Germinal center (tissue), 1 donor: ENCODE results near the gene CATSPER3.
A peak's percentile ranks its signal among the peaks of the same experiment; 100 is the strongest.

Experiments used
- DNase-seq: peaks from one replicate; pipeline ENCODE4 v3.0.0; 2012; ENCODE audit warnings: mixed read lengths, low spot score

Gene CATSPER3

DNA sequence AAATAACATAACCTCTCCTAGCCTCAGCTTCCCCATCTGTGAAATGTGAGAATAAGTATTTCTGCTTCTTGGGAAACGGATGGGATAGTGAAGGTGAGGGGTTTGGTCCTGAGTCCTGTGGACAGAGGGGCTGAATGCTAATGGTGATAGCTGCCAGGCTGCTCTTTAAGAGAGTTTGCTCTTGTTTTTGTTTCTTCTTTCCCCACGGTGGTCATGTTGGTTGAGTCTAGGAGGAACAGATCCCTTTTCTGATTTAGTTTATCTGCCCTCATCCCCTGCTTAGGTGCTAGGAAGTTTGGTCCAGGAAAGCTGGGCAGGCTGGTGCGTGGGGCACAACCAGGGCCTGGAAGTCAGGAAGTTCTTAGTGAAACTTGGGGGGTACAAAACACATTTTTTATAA, 74.0 kb downstream of the CATSPER3 start:
- DNase-seq, result no peak

DNA sequence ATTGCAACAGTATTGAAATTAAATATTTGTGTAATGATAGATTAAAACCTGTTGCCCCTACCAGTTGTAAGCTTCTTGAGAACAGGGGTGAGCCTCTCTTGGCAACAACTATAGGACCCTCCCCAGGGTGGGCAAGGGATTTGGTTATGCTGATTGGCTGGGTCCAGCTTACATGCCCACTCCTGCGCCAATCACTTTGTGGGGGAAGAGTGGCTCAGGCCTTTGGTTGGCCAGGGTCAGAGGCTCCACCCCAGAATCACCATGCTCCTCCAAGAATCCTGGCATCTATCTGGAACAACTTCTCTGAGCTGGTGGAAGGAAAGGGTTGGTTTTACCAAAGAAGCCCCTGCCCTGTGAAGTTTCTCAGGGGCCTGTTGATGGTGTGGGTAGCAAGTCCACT, 74.9 kb downstream of the CATSPER3 start:
- no peak for DNase-seq

DNA sequence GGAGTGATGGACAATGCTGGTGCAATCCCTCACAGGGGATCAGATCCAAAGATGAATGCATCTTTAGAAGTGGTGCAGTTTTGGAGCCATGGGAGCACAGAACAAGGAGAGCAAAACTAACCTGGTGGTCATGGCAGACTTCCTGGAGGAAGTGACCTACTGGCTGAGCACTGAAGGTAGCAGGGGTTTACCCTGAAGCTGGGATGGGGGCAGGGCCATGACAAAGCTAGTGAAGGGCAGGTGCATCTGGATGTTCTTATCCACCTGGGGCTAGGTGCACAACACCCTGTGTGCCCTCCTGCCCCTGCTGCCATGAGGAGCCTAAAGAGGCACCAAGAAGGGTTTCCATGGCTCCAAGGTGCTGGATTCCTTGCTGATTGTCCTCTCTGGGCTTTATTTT, 77.8 kb downstream of the CATSPER3 start:
- DNase-seq, result no peak

DNA sequence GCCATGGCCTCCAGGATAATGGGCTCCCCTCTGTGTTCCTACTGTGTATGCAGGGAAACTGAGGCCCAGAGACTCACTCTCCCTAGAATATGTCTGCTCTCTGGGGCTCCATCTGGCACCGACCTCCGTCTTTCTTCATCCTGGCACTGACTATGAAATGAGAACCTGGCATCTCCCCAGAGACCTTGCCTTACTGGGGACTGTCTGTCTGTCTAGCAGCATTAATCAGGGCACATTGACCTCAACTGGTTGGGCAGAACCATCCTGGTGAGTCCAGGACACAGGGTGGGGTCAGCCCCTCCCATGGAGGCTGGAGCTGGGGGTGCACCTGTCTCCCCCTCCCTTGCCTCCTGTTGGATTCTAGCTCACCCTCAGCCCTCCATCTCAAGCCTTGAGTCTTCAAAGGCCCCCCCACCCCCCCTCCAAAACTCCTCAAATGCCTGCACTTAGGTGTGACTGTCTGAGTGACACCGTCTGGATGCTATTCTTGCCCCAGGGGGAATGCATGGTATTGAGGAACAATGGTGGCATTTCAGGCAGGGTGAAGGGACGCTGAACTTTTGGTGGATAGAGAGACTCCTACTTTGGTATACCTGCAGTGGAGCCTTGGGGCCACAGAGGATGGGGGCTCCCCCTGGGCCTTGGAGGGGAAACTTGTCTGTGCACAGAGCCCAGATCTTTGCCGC, 79.1 kb downstream of the CATSPER3 start:
- DNase-seq, result no peak

DNA sequence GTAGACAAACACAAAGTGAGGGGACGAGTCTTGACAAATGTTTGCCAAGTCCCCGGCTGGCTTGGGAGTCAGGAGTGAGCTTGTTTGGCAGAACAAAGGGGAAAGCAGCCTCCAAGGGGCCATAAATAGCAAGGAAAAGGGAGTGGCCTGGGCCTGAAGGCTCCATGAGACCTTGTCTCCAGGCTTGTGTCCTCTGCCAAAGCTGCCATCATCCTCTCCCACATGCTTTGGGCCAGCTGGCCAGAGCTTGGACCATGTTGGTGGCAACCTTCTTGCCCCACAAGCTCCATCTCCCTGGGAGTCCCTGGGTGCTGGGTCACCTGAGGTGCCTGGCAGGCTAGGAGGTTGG, 79.6 kb downstream of the CATSPER3 start:
- DNase-seq, result no peak

DNA sequence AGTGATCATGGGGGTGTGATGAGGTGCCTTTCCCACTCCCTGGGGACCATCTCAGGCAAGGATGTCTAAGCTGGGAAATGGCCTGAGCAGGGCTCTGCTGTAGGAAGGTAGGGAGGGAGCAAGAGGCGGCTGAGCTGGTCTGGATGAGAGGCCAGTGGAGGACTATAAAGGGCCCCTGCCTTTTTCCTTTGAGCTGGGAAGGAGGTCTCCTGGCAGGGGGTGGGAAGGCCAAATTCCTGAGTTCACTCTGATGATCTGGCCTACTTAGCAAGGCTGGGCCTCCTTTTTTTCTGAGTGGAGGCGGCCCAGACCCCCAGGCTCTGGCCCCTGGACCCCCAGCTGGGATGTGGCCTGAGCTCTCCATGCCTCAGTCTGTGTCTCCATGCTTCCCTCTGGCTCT, 80.6 kb downstream of the CATSPER3 start:
- DNase-seq, result no peak

DNA sequence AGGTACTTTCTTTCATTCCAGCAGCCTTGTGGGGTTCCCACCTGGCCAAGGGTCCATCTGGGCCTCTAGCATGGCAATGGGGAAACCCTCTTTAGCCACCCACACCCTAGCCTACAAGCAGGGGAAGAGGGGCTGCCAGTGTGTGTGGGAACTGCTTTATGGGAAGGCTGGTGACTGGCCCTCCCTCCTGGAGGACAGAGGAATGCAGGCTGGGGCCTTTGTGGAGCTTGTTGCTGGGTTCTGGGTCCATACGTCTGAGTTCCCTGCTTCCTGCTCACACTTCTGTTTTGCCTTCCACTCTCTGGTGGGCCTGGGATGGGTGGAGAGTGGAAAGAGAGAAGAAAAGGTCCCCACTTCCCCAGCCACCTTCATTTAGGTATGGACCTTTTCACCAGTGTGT, 81.2 kb downstream of the CATSPER3 start:
- no peak for DNase-seq

DNA sequence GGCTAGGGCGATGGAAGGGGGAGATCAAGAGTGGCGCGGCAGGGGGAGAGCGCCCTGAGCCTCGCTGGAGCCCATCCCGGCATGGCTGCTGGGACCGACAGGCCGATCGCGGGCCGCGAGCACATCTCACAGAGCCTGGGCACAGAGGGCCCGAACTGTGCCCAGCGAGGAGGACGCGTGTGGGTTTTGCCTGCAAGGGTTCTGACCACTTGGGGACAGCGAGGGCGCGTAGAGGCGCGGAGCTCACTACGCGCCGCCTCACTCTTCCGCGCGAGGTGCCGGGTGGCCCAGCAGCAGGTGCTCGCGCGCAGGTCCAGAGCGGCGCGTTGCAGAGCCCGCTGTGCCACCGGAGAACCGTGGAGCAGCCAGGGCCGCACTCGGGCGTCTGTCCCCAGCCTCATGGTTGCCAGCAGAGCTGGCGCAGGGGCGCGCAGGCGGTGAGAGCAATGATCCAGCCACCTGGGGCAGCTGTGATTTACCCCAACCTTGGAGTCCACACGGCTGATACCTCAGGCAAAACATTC, 82.6 kb downstream of the CATSPER3 start:
- DNase-seq, result peak; percentile 60

DNA sequence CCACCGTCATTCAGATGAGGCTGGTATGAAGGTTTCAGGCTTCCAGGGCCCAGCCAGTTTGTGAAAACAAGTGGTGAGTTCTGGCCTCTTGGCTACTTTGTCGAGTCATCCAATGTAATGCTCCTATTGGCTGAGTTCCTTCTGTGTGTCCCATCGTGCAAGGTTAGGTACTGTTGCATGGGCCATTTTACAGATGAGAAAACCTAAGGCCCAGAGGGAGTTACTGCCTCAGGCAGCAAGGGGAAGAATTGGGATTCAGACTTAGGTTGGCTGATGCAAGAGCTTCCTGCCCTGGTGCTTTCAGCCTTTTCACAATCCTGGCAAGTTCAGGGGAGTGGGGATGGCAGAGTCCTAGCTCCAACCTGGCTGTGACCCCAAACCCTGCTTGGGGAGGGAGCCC, 83.7 kb downstream of the CATSPER3 start:
- no peak for DNase-seq

DNA sequence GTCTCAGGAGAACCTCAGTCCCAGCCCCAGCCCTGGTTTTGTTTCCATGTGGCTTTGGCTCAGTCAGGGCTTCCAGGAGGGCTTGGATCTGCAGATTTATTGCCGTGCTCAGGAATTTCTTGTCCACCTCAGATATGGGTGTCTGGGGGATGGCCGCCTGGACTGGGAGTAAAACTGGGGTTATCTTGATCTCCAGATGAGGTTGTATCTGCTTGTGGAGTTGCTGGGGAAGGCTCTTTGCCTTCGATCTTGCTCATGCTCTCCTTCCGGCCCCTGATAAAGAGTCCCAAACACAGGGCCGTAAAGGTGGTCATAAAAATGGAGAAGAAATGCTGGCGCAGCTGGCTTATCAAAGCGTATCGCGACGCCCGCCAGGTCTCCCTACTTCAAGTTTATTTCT, 84.2 kb downstream of the CATSPER3 start:
- no peak for DNase-seq

DNA sequence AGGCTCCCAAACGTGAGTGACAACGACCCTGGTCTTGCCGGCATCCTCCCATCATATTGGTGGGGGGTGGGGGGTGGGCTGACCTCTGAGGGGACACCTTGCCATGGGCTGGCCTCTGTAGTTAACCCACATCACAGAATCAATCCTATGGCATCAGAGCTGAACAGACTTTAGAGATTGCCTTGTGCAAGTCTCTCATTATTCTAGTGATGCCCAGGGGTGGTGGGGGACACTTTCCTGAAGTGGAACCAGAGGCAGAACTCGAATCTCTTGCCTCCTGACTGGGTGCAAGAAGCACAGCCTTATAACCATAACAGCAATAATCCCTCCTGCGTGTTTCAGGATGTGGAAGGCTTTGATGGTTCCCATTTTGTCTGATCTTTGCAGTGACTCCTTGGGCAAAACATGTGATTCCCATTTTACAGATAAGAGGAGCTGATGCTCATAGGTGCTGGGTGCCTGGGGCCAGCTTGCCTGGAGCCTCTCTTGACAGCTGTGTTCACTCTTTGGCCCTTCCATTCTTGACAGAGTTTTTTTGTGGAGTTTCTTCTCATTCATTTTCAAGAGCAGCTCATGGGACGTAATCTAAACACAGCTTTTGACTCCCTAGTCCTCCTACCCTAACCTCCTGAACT, 84.9 kb downstream of the CATSPER3 start:
- no peak for DNase-seq

DNA sequence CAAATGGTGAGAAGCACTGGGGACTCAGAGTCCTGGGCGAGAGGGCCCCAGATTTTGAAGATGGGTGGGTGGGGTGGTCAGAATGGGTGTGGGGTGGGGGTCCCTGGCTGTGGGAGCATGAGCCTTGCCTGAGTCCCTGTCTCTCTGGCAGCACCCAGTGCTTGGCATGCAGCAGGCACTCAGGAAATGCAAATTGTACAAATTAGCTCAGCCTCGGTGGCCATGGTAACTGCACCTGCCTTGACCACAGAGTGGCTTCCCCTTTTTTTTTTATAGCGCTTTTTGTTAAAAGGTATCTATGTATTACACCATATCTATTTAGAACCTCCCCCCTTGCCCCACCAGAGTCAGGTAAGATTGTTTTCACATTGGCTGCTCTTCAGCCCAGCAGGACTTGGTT, 85.6 kb downstream of the CATSPER3 start:
- DNase-seq, result peak; percentile 89

DNA sequence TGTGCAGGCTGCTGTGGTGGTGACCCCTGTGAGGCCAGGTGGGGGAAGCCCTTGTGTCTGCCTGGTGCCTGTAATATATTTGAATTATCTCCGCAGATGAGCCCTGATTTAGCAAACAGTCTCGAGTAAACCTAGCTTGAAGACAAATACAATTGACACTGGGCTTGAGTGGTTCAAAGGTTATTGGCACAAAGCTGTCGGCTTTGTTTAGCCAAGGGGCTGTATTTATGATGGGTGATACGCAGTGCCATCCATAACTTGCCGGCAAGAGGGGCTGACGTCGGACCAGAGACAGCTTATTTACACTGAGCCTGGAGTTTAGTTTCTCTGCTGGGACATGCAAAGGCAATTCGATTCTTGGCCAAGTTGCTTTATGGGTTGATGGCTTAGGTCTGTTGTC, 86.3 kb downstream of the CATSPER3 start:
- no peak for DNase-seq

DNA sequence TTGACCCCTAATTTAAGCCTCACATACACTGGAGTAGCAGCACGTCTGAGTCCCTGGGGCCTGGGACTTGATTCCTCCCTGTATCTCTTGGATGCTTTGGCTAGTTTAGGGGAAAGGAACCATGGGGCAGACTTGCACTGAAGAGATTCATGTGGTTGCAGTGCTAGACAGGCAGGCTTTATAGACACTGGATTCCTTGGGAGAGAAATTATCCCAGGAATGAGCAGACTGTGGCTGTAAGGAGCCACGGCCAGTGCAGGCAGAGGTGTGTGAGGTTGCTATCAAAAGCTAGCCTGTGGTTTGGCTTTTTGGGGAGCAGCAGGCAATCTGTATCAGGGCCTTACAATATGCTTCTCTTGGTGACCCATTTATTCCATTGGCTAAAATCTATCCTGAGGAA, 86.8 kb downstream of the CATSPER3 start:
- no peak for DNase-seq

DNA sequence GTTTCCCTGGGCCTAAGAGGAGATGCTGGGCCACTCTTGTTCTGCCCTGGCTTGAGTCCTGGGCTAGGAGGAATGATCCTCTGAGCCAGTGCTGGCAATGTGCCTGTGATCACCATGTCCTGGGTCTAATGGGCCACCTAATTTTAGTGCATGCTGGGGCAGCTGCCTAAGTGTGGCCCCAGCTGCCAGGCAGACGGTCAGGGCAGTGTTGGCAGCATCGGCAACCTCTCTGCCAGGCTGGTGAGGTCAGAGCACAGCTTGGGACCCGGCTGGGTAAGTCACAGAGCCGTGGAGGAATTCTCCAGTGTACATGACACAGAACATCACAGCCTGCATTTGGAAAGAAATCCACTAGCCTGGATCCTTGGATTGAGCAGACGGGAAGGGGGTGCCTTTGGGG, 87.7 kb downstream of the CATSPER3 start:
- no peak for DNase-seq

DNA sequence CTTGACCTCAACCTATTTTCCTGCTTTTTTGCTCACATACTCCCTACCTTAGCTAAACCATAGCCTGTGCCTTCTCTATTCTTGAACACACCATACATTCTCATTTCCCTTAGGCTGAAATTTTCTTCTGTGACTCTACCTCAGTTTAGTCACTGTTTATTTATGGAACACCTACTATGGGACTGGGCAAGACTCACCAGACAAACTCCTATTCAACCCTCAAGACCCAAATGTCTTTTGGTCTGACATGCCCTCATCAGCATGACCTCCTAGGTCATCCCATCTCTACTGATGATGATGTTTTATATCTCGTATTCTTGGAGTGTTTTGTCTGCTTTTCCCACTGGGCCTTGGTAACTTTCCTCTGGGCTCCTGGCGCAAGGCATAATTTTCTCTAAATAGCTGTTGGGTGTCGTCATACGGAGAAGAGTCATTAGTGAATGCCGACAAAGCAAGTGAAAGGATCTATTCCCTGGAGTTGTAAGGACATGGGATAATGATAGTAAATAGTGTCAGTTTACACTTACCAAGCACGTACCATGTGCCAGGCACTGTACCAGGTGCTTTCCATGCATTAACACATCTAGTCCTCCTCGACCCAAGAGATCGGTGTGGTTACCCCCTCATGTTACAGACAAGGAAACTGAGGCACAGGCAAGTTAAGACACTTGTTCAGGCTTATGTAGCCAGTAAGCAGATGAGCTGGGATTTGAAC, 88.8 kb downstream of the CATSPER3 start:
- no peak for DNase-seq

DNA sequence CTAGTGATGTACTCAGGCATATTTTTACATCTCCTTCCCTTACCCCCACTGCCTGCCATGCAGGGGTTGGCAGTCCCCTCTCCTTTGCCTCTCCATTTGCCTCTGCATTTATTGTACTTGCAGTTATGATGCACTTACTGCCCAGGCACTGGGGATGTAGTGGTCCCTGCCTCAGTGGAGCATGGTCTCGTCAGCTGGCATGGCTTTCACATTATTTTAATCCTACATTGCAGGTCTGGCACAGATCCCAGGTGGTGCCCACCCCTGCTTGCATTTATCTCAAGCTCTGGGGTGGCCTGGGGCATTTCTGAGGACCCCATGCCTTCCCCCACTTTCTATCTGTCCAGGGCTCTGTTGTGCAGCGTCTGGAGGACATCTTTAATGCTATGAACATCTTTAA, 89.5 kb downstream of the CATSPER3 start:
- DNase-seq, result no peak

DNA sequence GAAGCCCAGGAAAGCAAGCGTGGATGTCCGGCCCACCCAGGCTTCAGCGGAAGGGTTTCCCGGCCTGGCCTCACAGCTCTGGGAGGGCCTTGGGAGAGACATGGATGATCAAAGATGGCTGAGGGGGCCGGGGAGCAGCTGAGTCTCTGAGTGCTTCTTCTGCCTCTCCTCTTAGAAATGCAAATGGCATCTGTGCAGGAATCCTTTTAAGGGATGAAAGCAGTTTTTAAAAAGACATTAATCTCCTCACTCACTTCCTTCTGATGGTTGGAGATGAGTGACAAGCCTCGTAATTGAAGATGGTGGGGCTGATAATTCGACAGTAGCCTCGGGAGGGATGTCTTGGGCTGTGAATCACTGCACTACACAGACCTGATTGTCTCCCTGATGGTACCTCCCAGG, 90.6 kb downstream of the CATSPER3 start:
- DNase-seq, result no peak

DNA sequence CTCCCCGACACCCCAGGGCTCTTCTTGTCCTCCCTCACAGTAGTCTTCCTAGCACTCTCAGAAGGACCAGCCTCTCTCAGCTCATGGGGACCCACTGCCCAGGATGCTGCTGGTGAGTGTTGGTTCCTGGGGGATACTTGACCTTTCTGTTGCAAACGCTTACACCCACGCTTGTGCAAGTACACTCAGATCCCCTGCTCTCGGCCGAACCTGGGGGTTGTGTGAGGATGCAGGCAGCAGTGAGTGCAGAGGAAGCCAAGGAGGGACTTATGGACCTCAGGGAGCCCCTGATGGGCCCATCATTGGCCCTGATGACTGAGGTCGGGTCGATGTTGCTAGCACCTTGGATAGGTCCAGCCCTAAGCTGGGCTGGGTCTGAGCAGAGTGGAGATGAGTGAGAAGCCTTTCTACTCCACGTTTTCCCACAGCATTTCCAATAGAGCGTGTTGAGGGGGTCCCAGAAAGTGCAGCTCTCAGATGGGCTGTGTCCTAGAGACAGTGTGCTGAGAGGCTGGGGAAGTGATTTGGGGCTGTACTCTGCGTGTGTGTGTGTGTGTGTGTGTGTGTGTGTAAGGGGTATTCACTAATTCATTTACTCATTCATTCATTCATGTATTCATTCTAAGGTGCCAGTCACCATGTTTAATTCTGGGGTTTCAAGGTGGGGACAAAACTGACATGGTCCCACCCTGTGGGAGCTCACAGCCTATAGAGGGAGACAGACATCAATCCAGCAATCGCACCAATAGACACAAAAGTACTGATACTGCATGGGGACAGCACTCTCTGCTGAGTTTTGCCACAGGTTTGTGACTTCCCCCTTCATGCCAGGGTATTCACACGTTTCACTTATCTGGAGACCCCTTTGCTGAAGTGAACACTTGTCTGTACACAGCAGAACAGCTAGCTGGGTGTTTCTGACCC, 91.6 kb downstream of the CATSPER3 start:
- no peak for DNase-seq

DNA sequence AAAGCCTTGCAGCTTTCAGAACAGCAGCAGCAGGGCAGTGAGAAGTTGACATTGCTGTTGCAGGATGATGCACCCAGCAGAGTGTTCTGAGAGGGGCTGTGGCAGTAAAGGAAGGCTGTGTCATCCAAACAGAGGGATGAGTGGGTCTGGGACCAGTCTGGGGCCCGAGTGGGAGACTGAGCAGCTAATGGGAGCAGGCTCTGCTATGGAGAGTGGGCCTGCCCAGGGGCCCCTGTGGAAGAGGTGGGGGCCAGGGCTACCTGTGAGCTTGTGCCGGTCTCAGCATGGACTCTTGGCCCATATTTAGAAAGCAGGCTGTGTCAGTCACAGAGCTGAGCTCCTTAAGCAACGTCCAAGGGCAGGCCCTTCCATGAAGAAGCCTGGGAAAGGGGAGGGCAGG, 92.3 kb downstream of the CATSPER3 start:
- DNase-seq, result no peak

DNA sequence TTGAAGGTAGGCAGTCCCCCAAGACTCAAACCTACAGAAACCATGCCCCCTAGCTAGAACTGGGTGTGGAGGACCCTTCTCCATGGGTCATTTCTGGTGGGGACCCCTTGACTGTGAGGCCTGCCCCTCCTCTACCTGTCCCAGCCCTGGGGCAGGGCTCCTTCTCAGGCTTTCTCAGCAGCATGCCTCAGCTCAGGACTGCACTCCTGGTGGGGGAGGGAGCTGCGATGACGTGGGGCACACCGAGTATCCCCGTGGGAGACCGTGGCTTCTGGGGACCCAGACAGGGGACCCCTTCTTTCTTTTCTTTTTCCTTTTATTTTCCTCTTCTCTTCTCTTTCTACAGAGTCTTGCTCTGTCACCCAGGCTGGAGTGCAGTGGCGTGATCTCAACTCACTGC, 93.3 kb downstream of the CATSPER3 start:
- no peak for DNase-seq
